ENCODE measurements around the gene MAN1C1.
A peak's percentile ranks its signal among the peaks of the same experiment; 100 is the strongest.

Gene MAN1C1

DNA sequence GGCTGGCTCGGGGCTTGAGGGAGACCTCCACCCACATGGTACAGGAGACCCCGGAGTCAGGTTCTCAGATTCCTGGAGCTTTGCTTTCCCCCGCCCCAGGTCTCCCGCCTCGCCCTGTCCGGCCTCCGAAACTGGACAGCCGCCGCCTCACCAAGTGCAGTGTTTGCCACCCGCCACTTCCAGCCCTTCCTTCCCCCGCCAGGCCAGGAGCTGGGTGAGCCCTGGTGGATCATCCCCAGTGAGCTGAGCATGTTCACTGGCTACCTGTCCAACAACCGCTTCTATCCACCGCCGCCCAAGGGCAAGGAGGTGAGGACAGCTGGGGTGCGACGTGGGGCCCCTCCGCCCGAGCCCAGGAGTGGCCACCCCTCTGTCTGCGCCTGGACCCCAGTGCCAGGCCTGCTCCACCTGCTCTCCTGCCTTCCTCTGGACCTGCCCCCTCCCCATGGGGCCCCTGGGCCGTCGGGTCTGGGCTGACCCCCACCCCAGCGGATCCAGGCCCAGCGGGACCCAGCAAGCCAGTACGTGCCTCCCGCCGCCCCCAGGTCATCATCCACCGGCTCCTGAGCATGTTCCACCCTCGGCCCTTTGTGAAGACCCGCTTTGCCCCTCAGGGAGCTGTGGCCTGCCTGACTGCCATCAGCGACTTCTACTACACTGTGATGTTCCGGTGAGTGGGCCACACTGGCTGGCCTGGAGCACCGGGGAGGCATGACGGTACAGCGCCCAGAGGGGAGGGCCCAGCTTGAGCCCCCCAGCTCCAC is 192.1 kb downstream of the MAN1C1 start:
- Histone ChIP-seq H3K4me2 (no peak overlapping the region), H3K27ac (no peak overlapping the region), H3K36me3 (ENCODE audit: insufficient read depth) (no peaks in the 10 kb centered on the region), H3K27me3 (ENCODE audit: insufficient read depth, low read depth) (no peaks in the 10 kb centered on the region), H4K20me1 (ENCODE audit: insufficient read depth) (no peaks in the 10 kb centered on the region), H2AFZ (ENCODE audit: low read depth) (no peak overlapping the region), H3K79me2 (ENCODE audit: insufficient read depth, low read depth) (no peaks in the 10 kb centered on the region), H3K4me3 (IDR thresholded peaks at IDR 0.05; ENCODE audit: insufficient read depth, low read depth, low read length) (no peak overlapping the region), H3K9ac (no peak overlapping the region), H3K4me1 (ENCODE audit: low read depth, poor library complexity, severe bottlenecking) (peaks cover 23% of the 10 kb centered on the region)
- TF ChIP-seq CTCF (conservative IDR thresholded peaks at IDR 0.05; ENCODE audit: low read depth, low read length), result no peak

DNA sequence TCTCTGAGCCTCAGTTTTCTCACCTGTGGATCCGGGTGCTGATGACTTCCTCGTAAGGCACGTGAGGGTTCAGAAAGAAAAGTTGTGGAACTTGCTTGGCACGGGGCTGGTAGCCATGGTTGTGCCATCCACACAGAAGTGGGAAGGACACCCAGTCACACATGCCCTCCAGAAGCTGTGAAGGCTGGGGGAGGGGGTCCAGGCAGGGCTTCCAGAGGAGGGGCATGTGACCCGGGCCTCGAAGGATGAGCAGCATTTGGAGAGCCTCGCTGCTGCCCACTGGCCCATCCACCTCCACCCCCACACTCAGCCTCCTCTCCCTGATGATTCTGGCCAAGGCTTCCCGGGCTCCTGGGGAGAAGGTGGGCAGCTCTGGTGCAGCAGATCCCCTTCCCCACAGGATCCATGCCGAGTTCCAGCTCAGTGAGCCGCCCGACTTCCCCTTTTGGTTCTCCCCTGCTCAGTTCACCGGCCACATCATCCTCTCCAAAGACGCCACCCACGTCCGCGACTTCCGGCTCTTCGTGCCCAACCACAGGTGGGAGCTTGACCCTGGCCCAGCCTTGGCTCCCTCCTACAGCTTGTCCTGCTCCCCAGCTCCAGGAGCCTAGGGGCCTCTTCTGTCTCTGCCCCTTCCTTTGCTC is 192.8 kb downstream of the MAN1C1 start:
- no peaks in the 10 kb centered on the region for H3K27me3 ChIP-seq (ENCODE audit: insufficient read depth, low read depth)
- H3K4me3 ChIP-seq (IDR thresholded peaks at IDR 0.05; ENCODE audit: insufficient read depth, low read depth, low read length), result no peak overlapping the region
- peaks cover 15% of the 10 kb centered on the region for H3K4me1 ChIP-seq (ENCODE audit: low read depth, poor library complexity, severe bottlenecking)
- no peak overlapping the region for H3K27ac ChIP-seq
- no peak overlapping the region for H3K4me2 ChIP-seq
- no peak for TF ChIP-seq CTCF (conservative IDR thresholded peaks at IDR 0.05; ENCODE audit: low read depth, low read length)
- no peaks in the 10 kb centered on the region for H3K36me3 ChIP-seq (ENCODE audit: insufficient read depth)
- no peak overlapping the region for H2AFZ ChIP-seq (ENCODE audit: low read depth)
- H3K79me2 ChIP-seq (ENCODE audit: insufficient read depth, low read depth), result no peaks in the 10 kb centered on the region
- H3K9ac ChIP-seq, result no peak overlapping the region
- no peaks in the 10 kb centered on the region for H4K20me1 ChIP-seq (ENCODE audit: insufficient read depth)

GRCh38 chr1:25809929-25810328 is 193.3 kb downstream of the MAN1C1 start:
- Histone ChIP-seq H3K9ac (no peak overlapping the region), H3K27ac (no peak overlapping the region), H3K27me3 (ENCODE audit: insufficient read depth, low read depth) (no peaks in the 10 kb centered on the region), H3K36me3 (ENCODE audit: insufficient read depth) (no peaks in the 10 kb centered on the region), H3K4me1 (ENCODE audit: low read depth, poor library complexity, severe bottlenecking) (peaks cover 10% of the 10 kb centered on the region), H3K4me2 (no peak overlapping the region), H4K20me1 (ENCODE audit: insufficient read depth) (no peaks in the 10 kb centered on the region), H3K79me2 (ENCODE audit: insufficient read depth, low read depth) (no peaks in the 10 kb centered on the region), H3K4me3 (IDR thresholded peaks at IDR 0.05; ENCODE audit: insufficient read depth, low read depth, low read length) (no peak overlapping the region), H2AFZ (ENCODE audit: low read depth) (no peak overlapping the region)
- TF ChIP-seq CTCF (conservative IDR thresholded peaks at IDR 0.05; ENCODE audit: low read depth, low read length), result no peak

GRCh38 chr1:25810341-25811299 is 194.0 kb downstream of the MAN1C1 start:
- Histone ChIP-seq H3K79me2 (ENCODE audit: insufficient read depth, low read depth) (no peaks in the 10 kb centered on the region), H3K4me2 (no peak overlapping the region), H3K27me3 (ENCODE audit: insufficient read depth, low read depth) (no peaks in the 10 kb centered on the region), H3K36me3 (ENCODE audit: insufficient read depth) (no peaks in the 10 kb centered on the region), H4K20me1 (ENCODE audit: insufficient read depth) (no peaks in the 10 kb centered on the region), H3K9ac (no peak overlapping the region), H3K4me1 (ENCODE audit: low read depth, poor library complexity, severe bottlenecking) (peaks cover 9% of the 10 kb centered on the region), H3K4me3 (IDR thresholded peaks at IDR 0.05; ENCODE audit: insufficient read depth, low read depth, low read length) (no peak overlapping the region), H3K27ac (no peak overlapping the region), H2AFZ (ENCODE audit: low read depth) (no peak overlapping the region)
- TF ChIP-seq CTCF (conservative IDR thresholded peaks at IDR 0.05; ENCODE audit: low read depth, low read length), result peak; percentile 92
